IPS-18a (cell line): ENCODE data around the gene C11orf52.
"Not testable (repeated sequence)": the region's sequence is repeated elsewhere in the genome, so short reads cannot be mapped to it uniquely, and the experiment has no call there.

Experiments used
- H3K27ac ChIP-seq: one replicate; pipeline ENCODE4 v1.5.1; 2013; ENCODE audit warnings: low read length
- H3K27me3 ChIP-seq: one replicate; pipeline ENCODE4 v1.6.1; 2013; ENCODE audit warnings: mild to moderate bottlenecking, low read length; ENCODE audit not compliant: control insufficient read depth, insufficient read depth
- H3K36me3 ChIP-seq: one replicate; pipeline ENCODE4 v1.6.1; 2013; ENCODE audit warnings: low read depth, low read length; ENCODE audit not compliant: control insufficient read depth
- H3K4me1 ChIP-seq: one replicate; pipeline ENCODE4 v1.6.1; 2013; ENCODE audit warnings: low read depth, low read length; ENCODE audit not compliant: control insufficient read depth
- H3K4me3 ChIP-seq: one replicate; pipeline ENCODE4 v1.5.1; 2013; ENCODE audit warnings: low read length
- H3K9ac ChIP-seq: one replicate; pipeline ENCODE4 v1.6.1; 2013; ENCODE audit warnings: mild to moderate bottlenecking, low read length, moderate library complexity
- H3K9me3 ChIP-seq: one replicate; pipeline ENCODE4 v1.6.1; 2013; ENCODE audit warnings: low read depth, low read length; ENCODE audit not compliant: control insufficient read depth

Gene C11orf52

GRCh38 chr11:111918390-111919256 lies at the start of gene C11orf52:
Gene C11orf52, plus strand, starts transcription at chr11:111918913. Its CDS starts 60 bp downstream, at chr11:111918973.
- no peak within 1 kb of the TSS for H3K9ac ChIP-seq

DNA sequence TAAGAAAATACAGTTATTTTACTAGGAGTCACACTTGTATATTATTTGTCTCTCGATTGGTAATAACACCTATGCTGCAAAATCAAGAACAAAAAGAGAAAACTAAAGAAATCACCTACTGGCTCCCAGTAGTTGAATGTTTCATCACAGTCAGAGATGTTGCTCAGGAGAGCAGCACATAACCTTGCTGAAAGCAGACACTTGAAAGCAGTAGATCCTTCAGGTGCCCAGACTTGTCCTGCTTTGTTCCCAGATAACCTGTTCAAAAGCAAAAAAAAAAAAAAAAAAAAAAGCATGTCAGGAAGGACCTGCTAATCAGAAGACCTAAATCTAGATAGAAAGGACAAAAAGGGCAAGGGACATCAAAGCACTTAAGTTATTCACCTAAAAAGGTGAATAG lies 48.6 kb upstream of the C11orf52 start:
- H3K4me3 ChIP-seq, result peak overlapping the region; percentile 94

More at GRCh38 chr11:111918390-111919256, at the start of gene C11orf52:
- Histone ChIP-seq H3K4me3 (peak within 1 kb of the TSS; percentile 16), H3K36me3 (no peaks in the 10 kb centered on the region), H3K4me1 (peaks cover 10% of the 10 kb centered on the region), H3K27me3 (no peaks in the 10 kb centered on the region), H3K9me3 (no peaks in the 10 kb centered on the region), H3K27ac (no peak within 1 kb of the TSS)

DNA sequence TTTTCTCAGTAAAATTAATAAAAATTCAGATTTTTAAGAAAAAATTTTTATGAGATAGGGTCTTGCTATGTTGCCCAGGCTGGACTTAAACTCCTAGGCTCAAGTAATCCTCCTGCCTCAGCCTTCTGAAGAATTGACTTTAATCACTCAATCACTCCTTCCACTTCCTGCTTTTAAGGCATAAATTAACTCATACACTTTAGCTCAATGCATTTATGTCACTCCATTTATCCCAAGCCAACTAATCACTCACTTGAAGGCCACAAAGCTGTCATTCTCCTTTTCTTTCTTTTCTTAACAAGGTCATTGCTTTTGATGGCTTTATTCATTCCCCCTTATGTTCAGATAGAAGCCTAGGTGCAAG lies 48.2 kb upstream of the C11orf52 start:
- Histone ChIP-seq H3K27ac (no peak overlapping the region), H3K4me1 (peaks cover 6% of the 10 kb centered on the region), H3K9me3 (no peaks in the 10 kb centered on the region), H3K4me3 (peak overlapping the region; percentile 94), H3K27me3 (no peaks in the 10 kb centered on the region), H3K36me3 (peaks cover 6% of the 10 kb centered on the region), H3K9ac (peak overlapping the region; percentile 51)

More for the DNA sequence above, 48.6 kb upstream of the C11orf52 start:
- H3K36me3 ChIP-seq, result peaks cover 6% of the 10 kb centered on the region
- no peak overlapping the region for H3K9ac ChIP-seq
- H3K27ac ChIP-seq, result no peak overlapping the region
- H3K4me1 ChIP-seq, result peaks cover 6% of the 10 kb centered on the region
- no peaks in the 10 kb centered on the region for H3K9me3 ChIP-seq
- no peaks in the 10 kb centered on the region for H3K27me3 ChIP-seq

DNA sequence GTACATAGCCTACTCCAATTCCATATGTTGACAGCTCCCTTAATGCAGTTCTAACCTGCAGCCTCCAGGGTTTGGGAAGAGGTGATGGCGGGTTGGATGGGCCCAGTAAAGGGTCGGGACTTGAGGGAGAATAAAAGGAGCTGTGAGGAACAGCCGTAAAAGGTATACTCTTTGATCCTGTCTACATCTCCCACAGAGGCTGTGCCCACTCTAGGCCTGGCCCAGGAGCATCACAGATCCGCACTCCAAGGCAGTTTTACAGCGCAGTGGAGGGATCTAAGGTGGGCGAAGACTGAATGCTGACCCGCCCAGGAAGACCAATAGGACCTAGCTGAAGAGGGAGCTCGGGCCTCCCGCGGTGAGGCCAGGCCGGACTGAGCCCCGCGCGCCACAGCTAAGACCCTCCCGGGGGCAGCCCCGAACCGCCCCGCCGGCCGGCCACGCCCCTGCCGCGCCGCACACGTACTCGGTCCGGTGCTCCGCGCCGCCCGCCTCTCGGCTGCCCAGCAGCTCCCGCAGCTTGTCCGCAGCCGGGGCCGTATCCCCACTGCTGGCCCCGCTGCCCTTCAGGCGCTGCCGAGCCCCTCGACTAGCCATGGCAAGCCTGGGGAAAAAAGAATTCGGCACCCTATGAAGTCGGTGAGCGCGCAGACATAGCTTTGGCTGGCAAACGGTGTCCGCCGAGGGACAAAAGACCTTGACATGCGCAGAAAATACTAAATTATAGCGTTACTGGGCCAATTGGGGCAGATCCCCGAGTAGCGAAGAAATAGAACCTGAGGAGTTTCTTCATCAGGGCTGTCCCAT lies 47.6 kb upstream of the C11orf52 start, which contains the start of gene ALG9:
Gene ALG9, minus strand, starts transcription at position 696 of the 807 bp plus-strand sequence. Its CDS starts 99 bp downstream, at position 597.
- Histone ChIP-seq H3K4me3 (peak within 1 kb of the TSS; percentile 94), H3K9ac (peak within 1 kb of the TSS; percentile 51), H3K27me3 (no peaks in the 10 kb centered on the region), H3K36me3 (peaks cover 6% of the 10 kb centered on the region), H3K27ac (no peak within 1 kb of the TSS), H3K4me1 (peaks cover 6% of the 10 kb centered on the region), H3K9me3 (no peaks in the 10 kb centered on the region)

DNA sequence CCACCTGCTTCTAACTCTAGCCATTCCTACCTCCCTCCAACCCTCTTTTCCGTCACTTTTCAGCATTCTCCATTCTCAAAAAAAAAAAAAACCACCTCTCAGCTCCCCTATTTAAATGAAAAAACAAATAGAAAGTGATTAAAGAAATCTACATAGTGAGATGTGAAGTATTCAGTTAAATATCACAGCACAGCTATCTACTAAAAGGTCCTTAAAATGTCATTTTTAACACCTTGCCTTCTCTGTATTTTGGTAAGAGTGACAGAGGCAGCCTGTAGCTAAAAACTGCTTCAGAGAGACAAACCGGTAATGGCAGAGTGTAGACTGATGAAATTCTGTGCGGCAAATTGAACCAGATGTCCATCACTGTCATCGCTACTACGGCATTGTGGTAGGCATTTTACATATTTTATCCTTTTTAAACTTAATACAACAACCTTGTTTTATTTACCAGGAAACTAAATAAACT lies 47.0 kb upstream of the C11orf52 start:
- H3K27me3 ChIP-seq, result no peaks in the 10 kb centered on the region
- peaks cover 6% of the 10 kb centered on the region for H3K4me1 ChIP-seq
- H3K4me3 ChIP-seq, result peak overlapping the region; percentile 94
- no peak overlapping the region for H3K27ac ChIP-seq
- no peaks in the 10 kb centered on the region for H3K36me3 ChIP-seq
- peak overlapping the region; percentile 51 for H3K9ac ChIP-seq
- H3K9me3 ChIP-seq, result no peaks in the 10 kb centered on the region

- Histone ChIP-seq H3K9ac (peak overlapping the region; percentile 61), H3K9me3 (no peaks in the 10 kb centered on the region), H3K36me3 (no peaks in the 10 kb centered on the region), H3K27me3 (no peaks in the 10 kb centered on the region), H3K4me1 (peaks cover 5% of the 10 kb centered on the region), H3K4me3 (peak overlapping the region; percentile 99), H3K27ac (peak overlapping the region; percentile 10)
Observed at GRCh38 chr11:111878385-111878848, 40.3 kb upstream of the C11orf52 start.

- Histone ChIP-seq H3K9me3 (no peaks in the 10 kb centered on the region), H3K27me3 (no peaks in the 10 kb centered on the region), H3K36me3 (no peaks in the 10 kb centered on the region), H3K9ac (peak within 1 kb of the TSS; percentile 84), H3K27ac (peak within 1 kb of the TSS; percentile 97), H3K4me3 (peak within 1 kb of the TSS; percentile 99), H3K4me1 (peaks cover 5% of the 10 kb centered on the region)
Observed at GRCh38 chr11:111878849-111879636, 39.7 kb upstream of the C11orf52 start, which contains the start of the genes CFAP68 and FDXACB1. Gene CFAP68, plus strand, starts transcription at chr11:111879541. Its CDS starts 20 bp downstream, at chr11:111879561. Gene FDXACB1, minus strand, starts transcription at chr11:111879165. Its CDS starts 33 bp downstream, at chr11:111879132.

DNA sequence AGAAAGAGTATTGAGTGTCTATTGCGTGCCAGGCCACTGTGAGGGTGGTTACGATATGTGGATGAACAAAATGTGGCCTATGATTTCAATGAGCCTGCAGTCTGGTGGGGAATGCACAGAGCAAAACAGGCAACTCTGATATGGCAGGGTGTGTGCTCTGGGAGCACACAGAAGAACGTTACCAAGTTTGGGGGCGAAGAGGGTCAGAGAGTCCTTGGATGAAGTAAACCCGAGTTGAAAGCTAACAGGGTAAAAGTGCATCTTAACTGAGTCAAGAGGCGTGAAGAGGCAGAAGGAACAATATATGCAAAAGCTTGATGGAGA lies 39.1 kb upstream of the C11orf52 start:
- Histone ChIP-seq H3K4me3 (peak overlapping the region; percentile 99), H3K27me3 (no peaks in the 10 kb centered on the region), H3K9ac (peak overlapping the region; percentile 84), H3K9me3 (no peaks in the 10 kb centered on the region), H3K36me3 (no peaks in the 10 kb centered on the region), H3K4me1 (peaks cover 5% of the 10 kb centered on the region), H3K27ac (peak overlapping the region; percentile 97)

GRCh38 chr11:111882202-111882601 lies 36.5 kb upstream of the C11orf52 start:
- Histone ChIP-seq H3K4me3 (no peak overlapping the region), H3K4me1 (peaks cover 5% of the 10 kb centered on the region), H3K9ac (no peak overlapping the region), H3K9me3 (no peaks in the 10 kb centered on the region), H3K27me3 (no peaks in the 10 kb centered on the region), H3K27ac (no peak overlapping the region), H3K36me3 (no peaks in the 10 kb centered on the region)

DNA sequence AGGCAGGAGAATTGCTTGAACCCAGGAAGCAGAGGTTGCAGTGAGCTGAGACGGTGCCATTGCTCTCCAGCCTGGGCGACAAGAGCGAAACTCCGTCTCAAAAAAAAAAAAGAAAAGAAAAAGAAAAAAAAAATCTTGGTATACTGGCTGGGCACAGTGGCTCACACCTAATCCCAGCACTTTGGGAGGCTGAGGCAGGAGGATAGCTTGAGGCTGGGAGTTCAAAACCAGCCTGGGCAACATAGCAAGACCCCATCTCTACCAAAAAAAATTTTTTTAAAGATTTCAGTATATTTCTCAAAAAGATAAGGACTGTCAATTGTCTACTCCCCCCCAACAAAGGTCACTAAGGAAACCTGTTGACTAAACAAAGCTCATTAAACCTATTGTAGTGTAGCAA lies 33.7 kb upstream of the C11orf52 start:
- not testable (repeated sequence) for H3K27me3 ChIP-seq, H3K36me3 ChIP-seq, H3K27ac ChIP-seq, H3K9ac ChIP-seq, H3K9me3 ChIP-seq, H3K4me3 ChIP-seq, H3K4me1 ChIP-seq

DNA sequence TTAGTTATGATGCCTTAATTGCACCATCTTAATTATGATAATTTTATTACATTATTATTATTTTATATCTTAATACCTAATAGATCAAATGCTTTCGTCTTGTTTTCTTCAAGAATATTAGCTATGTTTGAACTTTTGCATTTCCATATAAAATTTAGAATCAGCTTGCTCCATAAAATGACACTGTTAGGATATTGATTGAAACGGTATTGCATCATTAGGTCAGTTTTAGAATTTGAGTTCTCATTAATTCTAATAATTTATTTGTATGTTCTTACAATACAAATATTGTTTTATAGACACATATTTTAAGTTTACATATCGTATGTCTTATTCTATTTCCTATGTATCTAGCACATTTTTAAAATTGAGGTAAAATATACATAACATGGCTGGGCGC lies 32.7 kb upstream of the C11orf52 start:
- no peaks in the 10 kb centered on the region for H3K27me3 ChIP-seq
- no peaks in the 10 kb centered on the region for H3K36me3 ChIP-seq

More for the DNA sequence above, 32.7 kb upstream of the C11orf52 start:
- H3K4me3 ChIP-seq, result no peak overlapping the region
- H3K9ac ChIP-seq, result no peak overlapping the region
- H3K27ac ChIP-seq, result no peak overlapping the region
- no peaks in the 10 kb centered on the region for H3K9me3 ChIP-seq
- no peaks in the 10 kb centered on the region for H3K4me1 ChIP-seq
